Fibroblast of the aortic adventitia (primary cell): ENCODE results near the gene HOXA6. TPM values are rescaled to one million over a fixed set of nuclear protein-coding genes. Genes with fewer than 3 reads are reported as not detected.

Source experiments
- DNase-seq: peaks from one replicate; pipeline ENCODE4 v3.0.0-alpha.2; 2010; ENCODE audit warnings: low read depth
- H3K4me3 ChIP-seq: 2 replicates; pipeline ENCODE4 v1.5.1; 2011; ENCODE audit warnings: low read depth, mild to moderate bottlenecking, control low read depth, low read length, moderate library complexity
- CTCF ChIP-seq: IDR thresholded peaks from 2 replicates; pipeline ENCODE4 v1.5.1; 2011; ENCODE audit warnings: mild to moderate bottlenecking, low read length, control low read depth, inconsistent platforms; ENCODE audit not compliant: insufficient read depth
- small RNA-seq: library from RNA; depleted of rRNA; stranded (forward); fragments of <200 nt; gene quantifications from one replicate; pipeline ENCODE3, GENCODE V24; 2012
- total RNA-seq: library from RNA; depleted of rRNA; stranded (reverse); fragments of >200 nt; gene quantifications from 2 replicates; pipeline ENCODE4 v1.2.3, GENCODE V29; 2012; ENCODE audit warnings: low replicate concordance

HOXA6 gene
- total RNA-seq, 1 donor = not detected

DNA sequence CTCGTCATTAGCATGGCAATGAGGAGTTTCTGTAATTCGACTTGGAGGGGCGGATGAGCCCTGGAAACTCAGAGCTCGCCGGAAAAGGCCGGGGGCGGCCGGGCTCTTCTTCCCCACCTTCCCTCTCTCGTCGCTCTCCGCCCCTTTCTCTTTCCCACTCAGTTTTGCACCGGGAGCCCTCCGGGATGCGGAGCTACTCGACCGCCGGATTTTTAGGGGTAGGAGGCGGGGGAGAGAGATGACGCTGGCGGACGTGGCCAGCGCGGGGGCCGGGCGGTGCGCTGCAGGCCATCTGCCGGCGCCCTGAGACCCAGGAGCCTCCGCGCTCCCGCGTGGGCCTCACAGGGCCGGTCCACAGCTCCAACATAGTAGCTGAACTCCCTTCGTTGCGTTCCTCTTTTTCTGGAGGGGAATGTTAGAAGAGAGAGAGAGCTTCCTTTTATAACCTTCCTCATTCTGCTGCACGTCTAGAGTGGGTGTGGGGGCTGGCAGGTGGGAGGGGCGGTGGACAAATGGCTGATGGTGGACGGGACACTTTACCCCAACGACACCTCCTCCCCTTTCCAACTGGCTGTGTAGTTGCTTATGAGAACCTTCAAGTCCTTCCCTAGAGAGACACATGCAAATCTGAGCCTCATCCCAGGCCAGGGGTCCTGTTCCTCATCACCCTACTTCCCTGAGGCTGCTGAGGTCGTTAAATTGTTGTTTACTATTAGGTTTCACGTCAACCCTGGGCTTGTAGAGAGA, 50.6 kb downstream of the HOXA6 start:
- no peak for TF ChIP-seq CTCF

GRCh38 chr7:27095897-27096767, 51.4 kb downstream of the HOXA6 start, which contains the start of gene HOXA1:
TSS of gene HOXA1 (minus strand) at chr7:27096000. CDS start at chr7:27095912, 88 bp downstream.
- H3K4me3 ChIP-seq = peak within 1 kb of the TSS; percentile 81
- TF ChIP-seq CTCF = no peak
- DNase-seq = peak; percentile 88

More for the DNA sequence above, 50.6 kb downstream of the HOXA6 start:
- peak overlapping the region; percentile 81 for H3K4me3 ChIP-seq
- peak; percentile 42 for DNase-seq

Small RNA genes lying within 50 kb of the gene (small RNA-seq; reads per million reads assigned to genes)
- gene AC004080.5 (not detected), gene RF01977 (not detected), gene RF02140 (not detected), gene RF02141 (not detected)

Other genes with a start within 250 kb of the HOXA6 start
- gene HOXA1, start 51.8 kb downstream of the HOXA6 start, total RNA-seq = 0.72 TPM in 1 of 2 replicates, not detected in the other
- gene HOXA2, start 45.1 kb downstream of the HOXA6 start, total RNA-seq = 0.16 and 3.6 TPM in 2 replicates
- gene HOXA4, start 17.0 kb downstream of the HOXA6 start, total RNA-seq = 0.57 and 0.99 TPM in 2 replicates
- 0.72 and 2.4 TPM in 2 replicates for gene HOXA5, start 4.1 kb downstream of the HOXA6 start, total RNA-seq
- gene HOXA3, start 4.8 kb upstream of the HOXA6 start, total RNA-seq = 1.2 and 3.5 TPM in 2 replicates
- gene HOXA7, start 8.9 kb upstream of the HOXA6 start, total RNA-seq = not detected in 2 replicates
- not detected in 2 replicates for gene HOXA9, start 17.8 kb upstream of the HOXA6 start, total RNA-seq
- gene HOXA10, start 26.5 kb upstream of the HOXA6 start, total RNA-seq = 0.08 TPM in 1 of 2 replicates, not detected in the other
- not detected in 2 replicates for gene HOXA11, start 37.5 kb upstream of the HOXA6 start, total RNA-seq
- gene HOXA13, start 52.3 kb upstream of the HOXA6 start, total RNA-seq = not detected in 2 replicates
- not detected in 2 replicates for gene EVX1, start 95.0 kb upstream of the HOXA6 start, total RNA-seq